CD14-positive monocyte (primary cell): ENCODE results near the gene DALRD3. TPM values are rescaled to one million over a fixed set of nuclear protein-coding genes. Genes with fewer than 3 reads are reported as not detected.
A peak's percentile ranks its signal among the peaks of the same experiment; 100 is the strongest.

Experiments used
- DNase-seq, 3 donors: peaks; one replicate each; pipeline ENCODE4 v3.0.0-alpha.2; 2011 to 2022
- H2AFZ ChIP-seq: 2 replicates; pipeline ENCODE4 v1.6.0; 2012; ENCODE audit warnings: mild to moderate bottlenecking, low read depth, low read length, inconsistent platforms; ENCODE audit not compliant: insufficient read depth, poor library complexity, severe bottlenecking
- H3K27ac ChIP-seq, 2 donors: 1 replicate in 1 of 2; 2 replicates in 1 of 2; pipeline ENCODE4 v1.5.1; 2012 to 2013; ENCODE audit warnings: low read length in 2 of 2, control low read depth in 1 of 2, inconsistent platforms in 1 of 2, low read depth in 1 of 2, mild to moderate bottlenecking in 1 of 2
- H3K27me3 ChIP-seq, 2 donors: one replicate each; pipeline versions ENCODE4 v1.6.0 to v1.6.1; 2011 to 2013; ENCODE audit warnings: low read length in 2 of 2; ENCODE audit not compliant: control insufficient read depth in 2 of 2, insufficient read depth in 2 of 2
- H3K36me3 ChIP-seq, 2 donors: replicated peaks in 1 of 2; 1 replicate in 1 of 2; 2 replicates in 1 of 2; pipeline versions ENCODE4 v1.5.1 to v1.6.1; 2012 to 2013; ENCODE audit warnings: low read length in 2 of 2, control low read depth in 1 of 2, inconsistent platforms in 1 of 2, mild to moderate bottlenecking in 1 of 2; ENCODE audit not compliant: insufficient read depth in 2 of 2, control insufficient read depth in 1 of 2
- H3K4me1 ChIP-seq, 2 donors: 1 replicate in 1 of 2; 2 replicates in 1 of 2; pipeline versions ENCODE4 v1.5.1 to v1.6.1; 2012 to 2013; ENCODE audit warnings: low read length in 2 of 2, control low read depth in 1 of 2, inconsistent platforms in 1 of 2, mild to moderate bottlenecking in 1 of 2, moderate library complexity in 1 of 2; ENCODE audit not compliant: insufficient read depth in 2 of 2, control insufficient read depth in 1 of 2
- H3K4me2 ChIP-seq: replicated peaks from 2 replicates; pipeline ENCODE3; 2012; ENCODE audit warnings: low read length, moderate library complexity, mild to moderate bottlenecking; ENCODE audit not compliant: poor library complexity, severe bottlenecking; ENCODE audit errors: extremely low read depth
- H3K4me3 ChIP-seq, 3 experiments: fragments of 200-600 bp in 1 of 3; sonication (generic) in 1 of 3; replicated peaks in 1 of 3; 1 replicate in 2 of 3; 2 replicates in 1 of 3; pipeline ENCODE4 v1.5.1; 2011 to 2013; ENCODE audit warnings: low read length in 3 of 3, mild to moderate bottlenecking in 3 of 3, control low read depth in 2 of 3, low read depth in 2 of 3, inconsistent platforms in 1 of 3, moderate library complexity in 1 of 3
- H3K79me2 ChIP-seq: 2 replicates; pipeline ENCODE4 v1.6.0; 2012; ENCODE audit warnings: mild to moderate bottlenecking, control low read depth, inconsistent platforms, low read length, moderate library complexity; ENCODE audit not compliant: insufficient read depth
- H3K9ac ChIP-seq: 2 replicates; pipeline ENCODE4 v1.6.0; 2017; ENCODE audit warnings: low read length, mild to moderate bottlenecking; ENCODE audit not compliant: insufficient read depth, poor library complexity, severe bottlenecking
- H3K9me3 ChIP-seq, 2 donors: replicated peaks in 1 of 2; 1 replicate in 1 of 2; 2 replicates in 1 of 2; pipeline versions ENCODE4 v1.5.1 to v1.6.1; 2012 to 2013; ENCODE audit warnings: low read length in 2 of 2, control low read depth in 1 of 2; ENCODE audit not compliant: control insufficient read depth in 1 of 2, insufficient read depth in 1 of 2
- H4K20me1 ChIP-seq: 2 replicates; pipeline ENCODE4 v1.6.0; 2012; ENCODE audit warnings: mild to moderate bottlenecking, low read length, control low read depth, moderate library complexity; ENCODE audit not compliant: insufficient read depth
- H3K27ac Mint-ChIP-seq, 7 donors: one replicate each; pipeline ENCODE4 v1.8.0; 2020; ENCODE audit warnings: mild to moderate bottlenecking in 7 of 7, mixed read lengths in 7 of 7, moderate library complexity in 6 of 7, inconsistent platforms in 2 of 7
- H3K27me3 Mint-ChIP-seq, 3 donors: one replicate each; pipeline ENCODE4 v1.8.0; 2021 to 2022; ENCODE audit warnings: low read depth in 3 of 3, mild to moderate bottlenecking in 3 of 3, mixed read lengths in 3 of 3, moderate library complexity in 3 of 3, inconsistent platforms in 1 of 3
- H3K36me3 Mint-ChIP-seq, 2 donors: one replicate each; pipeline ENCODE4 v1.8.0; 2020; ENCODE audit warnings: mixed read lengths in 2 of 2, inconsistent platforms in 1 of 2, mild to moderate bottlenecking in 1 of 2
- H3K4me1 Mint-ChIP-seq: one replicate; pipeline ENCODE4 v1.8.0; 2020; ENCODE audit warnings: mild to moderate bottlenecking, mixed read lengths
- H3K4me3 Mint-ChIP-seq, 2 donors: one replicate each; pipeline ENCODE4 v1.8.0; 2020; ENCODE audit warnings: mild to moderate bottlenecking in 2 of 2, mixed read lengths in 2 of 2, moderate library complexity in 1 of 2
- H3K9me3 Mint-ChIP-seq, 7 donors: one replicate each; pipeline ENCODE4 v1.8.0; 2020 to 2022; ENCODE audit warnings: mixed read lengths in 7 of 7, mild to moderate bottlenecking in 6 of 7, moderate library complexity in 6 of 7, inconsistent platforms in 2 of 7
- CTCF ChIP-seq: fragments of 200-600 bp; IDR thresholded peaks from one replicate; pipeline ENCODE4 v1.8.0; 2022; ENCODE audit warnings: antibody characterized with exemption, mild to moderate bottlenecking
- WGBS: methylation state at CpG from one replicate; pipeline ENCODE4 v1.1.5; 2013; ENCODE audit warnings: missing lambda C conversion rate; ENCODE audit not compliant: insufficient coverage; 5-methylcytosine and 5-hydroxymethylcytosine counted together
- intact Hi-C, 2 donors: fragments of 100-400 bp; cut with micrococcal nuclease; formaldehyde crosslinking; loops; one replicate each; pipeline versions ENCODE4 v1.15.0 to v1.15.1; 2023
- polyA plus RNA-seq, 3 donors: library from polyadenylated mRNA; depleted of rRNA in 1 of 3; unstranded in 2 of 3; stranded (reverse) in 1 of 3; fragments of 300-500 nt in 2 of 3; fragments of >200 nt in 1 of 3; fragmentation: Illumina TruSeq in 2 of 3; gene quantifications; 1 replicate in 2 of 3; 2 replicates in 1 of 3; pipeline ENCODE4 v1.2.3, GENCODE V29; 2012 to 2021

DALRD3 gene
- polyA plus RNA-seq, 3 donors, result 15.0 to 42.1 (median 20.0) TPM

DNA sequence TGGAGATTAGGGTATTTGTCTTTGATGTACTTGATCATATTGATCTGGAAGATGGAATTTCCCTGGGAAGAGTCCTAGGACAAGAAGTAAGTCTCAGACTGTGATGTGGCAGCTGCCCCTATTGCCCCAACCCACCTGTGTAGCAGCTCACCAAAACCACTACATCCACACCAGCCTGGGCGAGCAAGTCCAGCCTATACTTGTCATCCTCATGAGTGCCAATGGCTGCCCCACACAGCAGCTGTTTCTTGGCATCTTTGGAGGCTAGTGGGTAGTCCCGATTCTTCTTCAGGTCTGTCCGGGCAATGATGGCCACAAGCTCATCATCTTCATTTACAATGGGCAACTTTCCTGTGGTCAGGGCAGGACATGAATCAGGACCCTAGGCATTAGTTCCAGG, 8.2 kb upstream of the DALRD3 start:
- H2AFZ ChIP-seq, result no peak overlapping the region
- H3K4me3 ChIP-seq, result no peak overlapping the region
- H3K4me1 ChIP-seq, result peaks cover 26 to 33% of the 10 kb centered on the region in 2 donors
- DNase-seq, result no peak
- no peaks in the 10 kb centered on the region for H3K9me3 ChIP-seq
- Mint-ChIP-seq H3K4me1 (peaks cover 34% of the 10 kb centered on the region), H3K27ac (peak overlapping the region in 2 of 7 donors; percentile 57 to 73), H3K4me3 (no peak overlapping the region), H3K9me3 (no peaks in the 10 kb centered on the region), H3K36me3 (peaks cover 48 to 50% of the 10 kb centered on the region in 2 donors), H3K27me3 (no peaks in the 10 kb centered on the region)
- H3K9ac ChIP-seq, result no peak overlapping the region
- peak overlapping the region in 1 of 2 donors; percentile 11 for H3K27ac ChIP-seq
- no peak overlapping the region for H3K4me2 ChIP-seq
- peaks cover 46 to 57% of the 10 kb centered on the region in 2 donors for H3K36me3 ChIP-seq
- TF ChIP-seq CTCF, result no peak
- intact Hi-C loops, result no loop called here
- H3K27me3 ChIP-seq, result no peaks in the 10 kb centered on the region
- no CpG with 5 or more reads among the region's 3 CpGs for WGBS
- H3K79me2 ChIP-seq, result peaks cover 51% of the 10 kb centered on the region
- H4K20me1 ChIP-seq, result no peaks in the 10 kb centered on the region

GRCh38 chr3:49025793-49026520, 7.6 kb upstream of the DALRD3 start:
- Mint-ChIP-seq H3K36me3 (peaks cover 44% of the 10 kb centered on the region in 2 donors), H3K4me3 (no peak overlapping the region)
- no peak for DNase-seq

More at GRCh38 chr3:49025793-49026520, 7.6 kb upstream of the DALRD3 start:
- peaks cover 42 to 51% of the 10 kb centered on the region in 2 donors for H3K36me3 ChIP-seq
- no peak overlapping the region for H2AFZ ChIP-seq
- no peak for TF ChIP-seq CTCF
- H3K4me1 Mint-ChIP-seq, result peaks cover 34% of the 10 kb centered on the region
- H3K4me1 ChIP-seq, result peaks cover 26 to 33% of the 10 kb centered on the region in 2 donors
- H3K27me3 ChIP-seq, result no peaks in the 10 kb centered on the region
- H4K20me1 ChIP-seq, result no peaks in the 10 kb centered on the region
- no peak overlapping the region for H3K4me3 ChIP-seq
- peak overlapping the region in 3 of 7 donors; percentile 3 to 73 (median 57) for H3K27ac Mint-ChIP-seq
- H3K27ac ChIP-seq, result peak overlapping the region in 1 of 2 donors; percentile 12
- H3K9me3 Mint-ChIP-seq, result no peaks in the 10 kb centered on the region
- no peak overlapping the region for H3K4me2 ChIP-seq
- H3K9me3 ChIP-seq, result no peaks in the 10 kb centered on the region
- H3K9ac ChIP-seq, result no peak overlapping the region
- H3K27me3 Mint-ChIP-seq, result peaks cover 0 to 2% (median 0%) of the 10 kb centered on the region in 3 donors
- WGBS, result no CpG with 5 or more reads among the region's 8 CpGs
- peaks cover 55% of the 10 kb centered on the region for H3K79me2 ChIP-seq
- intact Hi-C loops, result no loop called here
